ENCODE data around the gene ST8SIA4.

The ST8SIA4 gene

DNA sequence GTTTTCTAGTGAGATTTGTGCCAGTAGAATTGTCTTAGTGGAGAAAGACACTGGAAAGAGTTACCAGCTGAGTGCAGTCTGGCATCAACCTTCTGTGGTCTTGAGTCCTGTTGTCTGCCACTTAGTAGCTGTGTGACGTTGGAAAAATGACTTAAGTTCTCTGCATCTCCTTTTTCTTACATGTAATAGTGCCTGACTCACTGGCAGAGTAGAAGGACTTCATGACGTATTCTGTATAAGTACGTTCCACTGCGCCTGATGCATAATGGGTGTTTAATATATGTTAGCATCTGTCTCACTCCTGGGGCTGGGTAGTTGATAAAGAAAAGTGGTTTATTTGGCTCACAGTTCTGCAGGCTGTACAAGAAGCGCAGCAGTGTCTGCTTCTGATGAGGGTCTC is 144.8 kb downstream of the ST8SIA4 start:
- TF ChIP-seq, protein P1, sequence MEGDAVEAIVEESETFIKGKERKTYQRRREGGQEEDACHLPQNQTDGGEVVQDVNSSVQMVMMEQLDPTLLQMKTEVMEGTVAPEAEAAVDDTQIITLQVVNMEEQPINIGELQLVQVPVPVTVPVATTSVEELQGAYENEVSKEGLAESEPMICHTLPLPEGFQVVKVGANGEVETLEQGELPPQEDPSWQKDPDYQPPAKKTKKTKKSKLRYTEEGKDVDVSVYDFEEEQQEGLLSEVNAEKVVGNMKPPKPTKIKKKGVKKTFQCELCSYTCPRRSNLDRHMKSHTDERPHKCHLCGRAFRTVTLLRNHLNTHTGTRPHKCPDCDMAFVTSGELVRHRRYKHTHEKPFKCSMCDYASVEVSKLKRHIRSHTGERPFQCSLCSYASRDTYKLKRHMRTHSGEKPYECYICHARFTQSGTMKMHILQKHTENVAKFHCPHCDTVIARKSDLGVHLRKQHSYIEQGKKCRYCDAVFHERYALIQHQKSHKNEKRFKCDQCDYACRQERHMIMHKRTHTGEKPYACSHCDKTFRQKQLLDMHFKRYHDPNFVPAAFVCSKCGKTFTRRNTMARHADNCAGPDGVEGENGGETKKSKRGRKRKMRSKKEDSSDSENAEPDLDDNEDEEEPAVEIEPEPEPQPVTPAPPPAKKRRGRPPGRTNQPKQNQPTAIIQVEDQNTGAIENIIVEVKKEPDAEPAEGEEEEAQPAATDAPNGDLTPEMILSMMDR (IDR thresholded peaks at IDR 0.05), result no peak

DNA sequence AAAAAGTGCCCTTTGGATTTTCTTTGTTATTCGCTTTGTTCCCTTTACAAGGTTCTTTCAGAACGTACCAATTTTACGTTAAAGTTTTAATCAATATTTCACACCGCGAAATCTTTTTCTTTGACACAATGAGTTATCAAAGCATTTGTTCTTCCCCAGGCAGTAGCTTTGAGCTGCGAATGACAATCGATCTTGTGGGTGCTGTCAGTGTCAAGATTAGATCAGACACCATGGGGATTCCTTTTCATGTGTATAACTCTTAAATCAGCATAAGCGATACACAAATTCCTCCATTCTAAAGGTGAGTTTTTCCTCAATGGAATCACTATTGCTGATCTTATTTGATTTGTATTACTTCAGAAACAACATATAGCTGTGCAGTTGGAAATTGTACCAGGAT is 145.5 kb downstream of the ST8SIA4 start:
- TF ChIP-seq, protein P1 (IDR thresholded peaks at IDR 0.05), result no peak
